ENCODE data around the gene SH3RF3. TPM values are rescaled to one million over a fixed set of nuclear protein-coding genes. Genes with fewer than 3 reads are reported as not detected.

Gene SH3RF3
- total RNA-seq, 1 experiment from 2014 or later = not detected

- H3K4me1 ChIP-seq (ENCODE audit: control insufficient read depth in 1 of 2, insufficient read depth in 2 of 2, low read length in 2 of 2) = no peaks in the 10 kb centered on the region
- no peak overlapping the region for H2AFZ ChIP-seq (ENCODE audit: low read depth, low read length, poor library complexity, severe bottlenecking)
- no peaks in the 10 kb centered on the region for H3K27me3 ChIP-seq (ENCODE audit: insufficient read depth, low read length)
- no peaks in the 10 kb centered on the region for H4K20me1 ChIP-seq (ENCODE audit: insufficient read depth)
- TF ChIP-seq, protein P1, sequence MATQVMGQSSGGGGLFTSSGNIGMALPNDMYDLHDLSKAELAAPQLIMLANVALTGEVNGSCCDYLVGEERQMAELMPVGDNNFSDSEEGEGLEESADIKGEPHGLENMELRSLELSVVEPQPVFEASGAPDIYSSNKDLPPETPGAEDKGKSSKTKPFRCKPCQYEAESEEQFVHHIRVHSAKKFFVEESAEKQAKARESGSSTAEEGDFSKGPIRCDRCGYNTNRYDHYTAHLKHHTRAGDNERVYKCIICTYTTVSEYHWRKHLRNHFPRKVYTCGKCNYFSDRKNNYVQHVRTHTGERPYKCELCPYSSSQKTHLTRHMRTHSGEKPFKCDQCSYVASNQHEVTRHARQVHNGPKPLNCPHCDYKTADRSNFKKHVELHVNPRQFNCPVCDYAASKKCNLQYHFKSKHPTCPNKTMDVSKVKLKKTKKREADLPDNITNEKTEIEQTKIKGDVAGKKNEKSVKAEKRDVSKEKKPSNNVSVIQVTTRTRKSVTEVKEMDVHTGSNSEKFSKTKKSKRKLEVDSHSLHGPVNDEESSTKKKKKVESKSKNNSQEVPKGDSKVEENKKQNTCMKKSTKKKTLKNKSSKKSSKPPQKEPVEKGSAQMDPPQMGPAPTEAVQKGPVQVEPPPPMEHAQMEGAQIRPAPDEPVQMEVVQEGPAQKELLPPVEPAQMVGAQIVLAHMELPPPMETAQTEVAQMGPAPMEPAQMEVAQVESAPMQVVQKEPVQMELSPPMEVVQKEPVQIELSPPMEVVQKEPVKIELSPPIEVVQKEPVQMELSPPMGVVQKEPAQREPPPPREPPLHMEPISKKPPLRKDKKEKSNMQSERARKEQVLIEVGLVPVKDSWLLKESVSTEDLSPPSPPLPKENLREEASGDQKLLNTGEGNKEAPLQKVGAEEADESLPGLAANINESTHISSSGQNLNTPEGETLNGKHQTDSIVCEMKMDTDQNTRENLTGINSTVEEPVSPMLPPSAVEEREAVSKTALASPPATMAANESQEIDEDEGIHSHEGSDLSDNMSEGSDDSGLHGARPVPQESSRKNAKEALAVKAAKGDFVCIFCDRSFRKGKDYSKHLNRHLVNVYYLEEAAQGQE (IDR thresholded peaks at IDR 0.05; ENCODE audit: low read depth) = no peak
- TF ChIP-seq ELF1 (IDR thresholded peaks at IDR 0.05; ENCODE audit: borderline replicate concordance, low read depth) (no peak), POLR2A (IDR thresholded peaks at IDR 0.05; ENCODE audit: borderline replicate concordance, extremely low read depth, insufficient read depth, insufficient read length) (no peak)
- ChIA-PET POLR2A (no interaction called here), CTCF (no interaction called here), RAD21 (ENCODE audit: low non-redundant PET in 1 of 2, low total read pairs in 2 of 2, uncharacterized antibody in 2 of 2, unreplicated experiment in 2 of 2) (no interaction called here)
- no TSS peak for BruUV-seq (replicated peaks)
- H3K79me2 ChIP-seq (ENCODE audit: insufficient read depth, low read length) = no peaks in the 10 kb centered on the region
- H3K9ac ChIP-seq (ENCODE audit: low read length) = no peak overlapping the region
- H3K9me2 ChIP-seq (ENCODE audit: insufficient read depth) = no peaks in the 10 kb centered on the region
- H3K36me3 ChIP-seq (ENCODE audit: control insufficient read depth in 1 of 2, insufficient read depth in 2 of 2, low read length in 2 of 2) = no peaks in the 10 kb centered on the region
- intact Hi-C loops (cut with micrococcal nuclease) = no loop called here
- no peak overlapping the region for H3K4me3 ChIP-seq (replicated peaks in 1 of 2; ENCODE audit: low read depth in 1 of 2, low read length in 2 of 2)
- H3K27ac ChIP-seq (ENCODE audit: low read depth, low read length) = no peak overlapping the region
- no peaks in the 10 kb centered on the region for H3K9me3 ChIP-seq (ENCODE audit: control insufficient read depth in 1 of 2, insufficient read depth in 1 of 2, low read depth in 1 of 2, low read length in 2 of 2)
- H3K4me2 ChIP-seq (ENCODE audit: low read length) = no peak overlapping the region
- no peak for ATAC-seq
- DNase-seq (ENCODE audit: low read depth, low spot score) = no peak
These were observed 168.8 kb downstream of the SH3RF3 start for GRCh38 chr2:109297566-109298490.

GRCh38 chr2:109298851-109299250 lies 169.8 kb downstream of the SH3RF3 start:
- intact Hi-C loops (cut with micrococcal nuclease) = no loop called here
- H3K4me2 ChIP-seq (ENCODE audit: low read length) = no peak overlapping the region
- H4K20me1 ChIP-seq (ENCODE audit: insufficient read depth) = no peaks in the 10 kb centered on the region
- no peak overlapping the region for H3K4me3 ChIP-seq (replicated peaks in 1 of 2; ENCODE audit: low read depth in 1 of 2, low read length in 2 of 2)
- no peaks in the 10 kb centered on the region for H3K4me1 ChIP-seq (ENCODE audit: control insufficient read depth in 1 of 2, insufficient read depth in 2 of 2, low read length in 2 of 2)
- POLR2A ChIA-PET = no interaction called here
- ATAC-seq (no peak), DNase-seq (ENCODE audit: low read depth, low spot score) (no peak)
- no peaks in the 10 kb centered on the region for H3K9me3 ChIP-seq (ENCODE audit: control insufficient read depth in 1 of 2, insufficient read depth in 1 of 2, low read depth in 1 of 2, low read length in 2 of 2)
- H3K9me2 ChIP-seq (ENCODE audit: insufficient read depth) = no peaks in the 10 kb centered on the region
- BruUV-seq (replicated peaks) = no TSS peak
- no peaks in the 10 kb centered on the region for H3K27me3 ChIP-seq (ENCODE audit: insufficient read depth, low read length)
- no peak overlapping the region for H3K9ac ChIP-seq (ENCODE audit: low read length)
- no peak overlapping the region for H3K27ac ChIP-seq (ENCODE audit: low read depth, low read length)
- H3K36me3 ChIP-seq (ENCODE audit: control insufficient read depth in 1 of 2, insufficient read depth in 2 of 2, low read length in 2 of 2) = no peaks in the 10 kb centered on the region
- RAD21 ChIA-PET (ENCODE audit: low non-redundant PET in 1 of 2, low total read pairs in 2 of 2, uncharacterized antibody in 2 of 2, unreplicated experiment in 2 of 2) = no interaction called here
- H2AFZ ChIP-seq (ENCODE audit: low read depth, low read length, poor library complexity, severe bottlenecking) = no peak overlapping the region
- CTCF ChIA-PET = no interaction called here
- H3K79me2 ChIP-seq (ENCODE audit: insufficient read depth, low read length) = no peaks in the 10 kb centered on the region
- no peak for TF ChIP-seq ZBTB33 (IDR thresholded peaks at IDR 0.05; ENCODE audit: extremely low read depth, insufficient replicate concordance, low read length)
- TF ChIP-seq, protein P2, sequence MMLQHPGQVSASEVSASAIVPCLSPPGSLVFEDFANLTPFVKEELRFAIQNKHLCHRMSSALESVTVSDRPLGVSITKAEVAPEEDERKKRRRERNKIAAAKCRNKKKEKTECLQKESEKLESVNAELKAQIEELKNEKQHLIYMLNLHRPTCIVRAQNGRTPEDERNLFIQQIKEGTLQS (IDR thresholded peaks at IDR 0.05) = no peak
- no peak for TF ChIP-seq JUND (IDR thresholded peaks at IDR 0.05)
- no peak for TF ChIP-seq EZH2phosphoT487 (IDR thresholded peaks at IDR 0.05; ENCODE audit: borderline replicate concordance)
- TF ChIP-seq SP1 (IDR thresholded peaks at IDR 0.05; ENCODE audit: low read depth) = no peak
- TF ChIP-seq SRF (IDR thresholded peaks at IDR 0.05; ENCODE audit: low read depth) = no peak
- no peak for TF ChIP-seq YY1 (IDR thresholded peaks at IDR 0.05; ENCODE audit: extremely low read depth, insufficient replicate concordance, low read depth, low read length)
- no peak for TF ChIP-seq ZFX (IDR thresholded peaks at IDR 0.05)
- TF ChIP-seq ZNF274 (IDR thresholded peaks at IDR 0.05; ENCODE audit: low read depth, low read length) = no peak
- TF ChIP-seq EGR1 (IDR thresholded peaks at IDR 0.05; ENCODE audit: low read depth) = no peak

Measured in HCT116 (cell line).